22Rv1 (cell line): ENCODE data around the gene MAP3K9.

Experiments
- H3K27ac ChIP-seq: fragments of 450-650 bp; 2 replicates; pipeline ENCODE4 v1.5.1; 2017
- CTCF ChIP-seq: fragments of 450-650 bp; IDR thresholded peaks from 2 replicates; pipeline ENCODE4 v1.5.1; 2017; ENCODE audit warnings: mild to moderate bottlenecking
- ZFX ChIP-seq: fragments of 450-650 bp; IDR thresholded peaks from 2 replicates; pipeline ENCODE4 v1.6.1; 2017; ENCODE audit warnings: antibody characterized with exemption, borderline replicate concordance

The MAP3K9 gene

GRCh38 chr14:70804556-70805162 is 4.7 kb downstream of the MAP3K9 start:
- H3K27ac ChIP-seq: no peak overlapping the region
- TF ChIP-seq ZFX: no peak
- no peak for TF ChIP-seq CTCF

- TF ChIP-seq CTCF (no peak), ZFX (no peak)
- no peak overlapping the region for H3K27ac ChIP-seq
Measured at GRCh38 chr14:70803321-70804310, 5.7 kb downstream of the MAP3K9 start.

DNA sequence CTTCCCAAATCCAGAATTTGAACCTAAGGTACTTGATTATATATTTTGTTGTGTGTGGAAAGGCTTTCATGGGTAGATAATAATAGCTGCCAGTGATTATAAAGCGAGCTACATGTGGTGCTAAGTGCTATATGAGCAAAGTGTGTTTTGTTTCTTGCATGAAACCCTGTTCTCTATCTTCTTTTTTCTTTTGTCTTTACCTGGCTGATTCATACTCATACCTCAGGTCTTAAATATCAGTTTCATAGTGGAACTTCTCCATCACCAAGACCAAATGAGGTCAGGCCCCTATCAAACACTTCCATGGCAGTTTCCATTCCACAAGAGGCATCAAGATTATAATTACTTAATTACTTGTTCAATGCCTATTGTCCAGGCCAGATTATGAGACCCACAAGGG is 6.9 kb downstream of the MAP3K9 start:
- no peak overlapping the region for H3K27ac ChIP-seq

DNA sequence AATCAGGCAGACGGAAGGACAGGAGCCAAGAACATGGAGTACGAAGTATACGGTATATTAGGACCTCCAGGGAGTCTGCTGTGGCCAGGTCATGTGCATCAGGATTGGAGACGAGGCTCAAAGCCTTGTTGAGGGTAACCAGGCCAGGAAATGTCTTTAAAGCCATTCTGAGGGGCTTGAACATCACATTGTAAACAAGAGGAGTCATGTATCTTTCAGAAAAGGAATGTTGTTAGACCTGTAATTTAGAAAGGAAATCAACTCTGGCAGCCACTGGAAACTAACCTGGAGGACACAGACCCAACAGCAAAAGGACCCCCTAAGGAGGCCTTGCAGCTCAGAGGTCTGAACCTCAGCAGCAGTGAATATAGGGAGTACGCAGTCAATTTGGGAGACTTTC is 7.5 kb downstream of the MAP3K9 start:
- TF ChIP-seq CTCF (no peak), ZFX (no peak)
- no peak overlapping the region for H3K27ac ChIP-seq

More for the DNA sequence above, 6.9 kb downstream of the MAP3K9 start:
- TF ChIP-seq ZFX: no peak
- no peak for TF ChIP-seq CTCF

DNA sequence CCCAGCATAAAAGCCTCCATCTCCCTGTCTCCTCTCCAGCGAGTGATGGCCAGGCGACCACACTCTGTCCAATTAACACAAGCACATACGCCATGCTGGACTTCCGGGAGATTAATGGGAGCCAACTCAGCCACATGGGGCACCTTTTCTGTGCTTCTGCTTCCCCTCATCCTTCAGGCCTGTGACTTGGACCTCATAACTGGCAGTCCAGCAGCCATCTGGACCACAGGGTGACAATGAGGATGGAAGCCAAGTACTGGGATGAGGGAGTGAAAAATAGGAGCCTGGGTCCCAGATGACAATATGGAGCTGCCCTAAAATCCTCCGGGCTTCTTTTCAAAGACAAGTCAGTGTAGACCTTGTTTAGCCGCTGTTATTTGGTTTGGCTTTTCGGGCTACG is 12.8 kb downstream of the MAP3K9 start:
- no peak overlapping the region for H3K27ac ChIP-seq
- TF ChIP-seq ZFX: no peak
- no peak for TF ChIP-seq CTCF

- H3K27ac ChIP-seq: no peak overlapping the region
- TF ChIP-seq ZFX (no peak), CTCF (no peak)
Measured at GRCh38 chr14:70794294-70794693, 15.0 kb downstream of the MAP3K9 start.

DNA sequence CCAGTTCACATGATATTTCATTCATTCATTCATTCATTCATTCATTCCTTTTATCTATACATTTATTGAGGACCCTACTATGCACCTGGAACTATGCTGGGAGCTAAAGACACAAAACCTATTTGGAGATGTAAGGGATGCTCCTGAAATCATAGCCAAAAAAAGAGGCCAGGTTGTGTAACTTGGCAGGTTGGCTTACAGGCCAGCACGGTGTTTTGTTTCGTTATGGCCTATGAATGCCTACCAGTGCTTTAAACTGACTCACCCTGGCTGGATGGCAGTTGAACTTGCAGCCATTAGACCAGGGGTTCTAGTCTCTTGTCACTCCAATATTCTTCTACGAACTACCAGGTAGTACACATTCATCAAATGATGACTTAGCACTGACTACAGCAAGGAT is 15.7 kb downstream of the MAP3K9 start:
- no peak overlapping the region for H3K27ac ChIP-seq
- TF ChIP-seq CTCF (no peak), ZFX (no peak)
